H9 (cell line): ENCODE data around the gene PTPN3. TPM values are rescaled to one million over a fixed set of nuclear protein-coding genes. Genes with fewer than 3 reads are reported as not detected.

Source experiments
- DNase-seq: peaks from one replicate; pipeline ENCODE4 v3.0.0-alpha.2; 2017
- H2AFZ ChIP-seq: one replicate; pipeline ENCODE4 v1.6.1; 2013; ENCODE audit warnings: mild to moderate bottlenecking, low read length, control low read depth, moderate library complexity
- H2AK5ac ChIP-seq: 2 replicates; pipeline ENCODE4 v1.6.1; 2013; ENCODE audit warnings: low read length, control low read depth, mixed read lengths; ENCODE audit not compliant: insufficient read length
- H2BK120ac ChIP-seq: one replicate; pipeline ENCODE4 v1.6.1; 2013; ENCODE audit warnings: low read depth, mild to moderate bottlenecking, low read length, control low read depth, inconsistent platforms; ENCODE audit not compliant: poor library complexity, severe bottlenecking
- H2BK12ac ChIP-seq: 2 replicates; pipeline ENCODE4 v1.6.1; 2013; ENCODE audit warnings: low read length, control low read depth, mixed read lengths, low read depth; ENCODE audit not compliant: insufficient read length
- H2BK15ac ChIP-seq: 2 replicates; pipeline ENCODE4 v1.6.1; 2013; ENCODE audit warnings: low read depth, low read length, control low read depth
- H2BK20ac ChIP-seq: one replicate; pipeline ENCODE4 v1.6.1; 2013; ENCODE audit warnings: low read depth, mild to moderate bottlenecking, low read length, control low read depth, inconsistent platforms; ENCODE audit not compliant: poor library complexity, severe bottlenecking
- H2BK5ac ChIP-seq: 2 replicates; pipeline ENCODE4 v1.6.1; 2013; ENCODE audit warnings: low read length, control low read depth, mixed read lengths; ENCODE audit not compliant: insufficient read length
- H3K14ac ChIP-seq: 2 replicates; pipeline ENCODE4 v1.6.1; 2013; ENCODE audit warnings: low read length, control low read depth; ENCODE audit not compliant: insufficient read depth
- H3K18ac ChIP-seq: 2 replicates; pipeline ENCODE4 v1.6.1; 2013; ENCODE audit warnings: low read depth, mild to moderate bottlenecking, mixed read lengths, low read length, control low read depth; ENCODE audit not compliant: insufficient read length
- H3K23ac ChIP-seq: 2 replicates; pipeline ENCODE4 v1.6.1; 2013; ENCODE audit warnings: low read length, control low read depth, mixed read lengths, low read depth; ENCODE audit not compliant: insufficient read length
- H3K23me2 ChIP-seq: 2 replicates; pipeline ENCODE4 v1.6.1; 2013; ENCODE audit warnings: low read depth, mild to moderate bottlenecking, mixed read lengths, low read length, control low read depth; ENCODE audit not compliant: insufficient read length, poor library complexity, severe bottlenecking
- H3K27ac ChIP-seq: 2 replicates; pipeline ENCODE4 v1.5.1; 2013; ENCODE audit warnings: low read length, control low read depth, mixed read lengths, low read depth; ENCODE audit not compliant: insufficient read length
- H3K27me3 ChIP-seq: 2 replicates; pipeline ENCODE4 v1.6.1; 2013; ENCODE audit warnings: low read length, control low read depth, inconsistent platforms; ENCODE audit not compliant: insufficient read depth
- H3K4ac ChIP-seq: 2 replicates; pipeline ENCODE4 v1.6.1; 2013; ENCODE audit warnings: low read depth, mild to moderate bottlenecking, control low read depth, inconsistent platforms, low read length, moderate library complexity
- H3K4me1 ChIP-seq: 2 replicates; pipeline ENCODE4 v1.6.1; 2013; ENCODE audit warnings: low read length, control low read depth, inconsistent platforms; ENCODE audit not compliant: insufficient read depth
- H3K4me2 ChIP-seq: 2 replicates; pipeline ENCODE4 v1.6.1; 2013; ENCODE audit warnings: low read length, control low read depth, mixed read lengths; ENCODE audit not compliant: insufficient read length, insufficient read depth
- H3K56ac ChIP-seq: 2 replicates; pipeline ENCODE4 v1.6.1; 2013; ENCODE audit warnings: low read depth, mild to moderate bottlenecking, mixed read lengths, low read length, control low read depth; ENCODE audit not compliant: insufficient read length
- H3K79me1 ChIP-seq: 2 replicates; pipeline ENCODE4 v1.6.1; 2013; ENCODE audit warnings: low read depth, mild to moderate bottlenecking, moderate library complexity, low read length, control low read depth, inconsistent platforms; ENCODE audit not compliant: insufficient read depth, poor library complexity, severe bottlenecking
- H3K79me2 ChIP-seq: 2 replicates; pipeline ENCODE4 v1.6.1; 2013; ENCODE audit warnings: low read length, control low read depth, inconsistent platforms; ENCODE audit not compliant: insufficient read depth
- H3K9ac ChIP-seq: 2 replicates; pipeline ENCODE4 v1.6.1; 2013; ENCODE audit warnings: low read length, control low read depth, mixed read lengths; ENCODE audit not compliant: insufficient read length; ENCODE audit errors: extremely low read depth
- H3K9me3 ChIP-seq: one replicate; pipeline ENCODE4 v1.6.1; 2013; ENCODE audit warnings: low read depth, low read length, inconsistent platforms; ENCODE audit not compliant: control insufficient read depth
- H3T11ph ChIP-seq: one replicate; pipeline ENCODE4 v1.6.1; 2013; ENCODE audit warnings: mild to moderate bottlenecking, low read length, control low read depth, inconsistent platforms
- H4K20me1 ChIP-seq: one replicate; pipeline ENCODE4 v1.6.1; 2013; ENCODE audit not compliant: control insufficient read depth, insufficient read length, insufficient read depth
- H4K5ac ChIP-seq: 2 replicates; pipeline ENCODE4 v1.6.1; 2013; ENCODE audit warnings: low read depth, mild to moderate bottlenecking, mixed read lengths, low read length, control low read depth; ENCODE audit not compliant: insufficient read length
- H4K8ac ChIP-seq: replicated peaks from 2 replicates; pipeline ENCODE4 v1.6.1; 2013; ENCODE audit warnings: low read length, control low read depth, mixed read lengths, low read depth; ENCODE audit not compliant: insufficient read length
- H4K91ac ChIP-seq: 2 replicates; pipeline ENCODE4 v1.6.1; 2013; ENCODE audit warnings: low read depth, mild to moderate bottlenecking, moderate library complexity, mixed read lengths, low read length, control low read depth; ENCODE audit not compliant: insufficient read length
- H3K27ac Mint-ChIP-seq, 3 experiments: 2 replicates in 2 of 3; 3 replicates in 1 of 3; pipeline ENCODE4 v1.8.0; 2020 to 2021; ENCODE audit warnings: mixed read lengths in 3 of 3, mild to moderate bottlenecking in 1 of 3, moderate library complexity in 1 of 3
- H3K27me3 Mint-ChIP-seq: 2 replicates; pipeline ENCODE4 v1.8.0; 2021; ENCODE audit warnings: low read depth, mild to moderate bottlenecking, moderate library complexity, mixed read lengths
- H3K36me3 Mint-ChIP-seq, 3 experiments: 2 replicates in 2 of 3; 3 replicates in 1 of 3; pipeline ENCODE4 v1.8.0; 2020 to 2021; ENCODE audit warnings: low read depth in 3 of 3, mixed read lengths in 3 of 3; ENCODE audit not compliant: insufficient read depth in 1 of 3
- H3K4me1 Mint-ChIP-seq, 2 experiments: 2 replicates each; pipeline ENCODE4 v1.8.0; 2020; ENCODE audit warnings: mixed read lengths in 2 of 2
- H3K4me3 Mint-ChIP-seq, 2 experiments: 2 replicates in 1 of 2; 3 replicates in 1 of 2; pipeline ENCODE4 v1.8.0; 2020 to 2021; ENCODE audit warnings: mild to moderate bottlenecking in 2 of 2, mixed read lengths in 2 of 2, moderate library complexity in 1 of 2
- H3K9me3 Mint-ChIP-seq, 2 experiments: 2 replicates in 1 of 2; 3 replicates in 1 of 2; pipeline ENCODE4 v1.8.0; 2020; ENCODE audit warnings: mild to moderate bottlenecking in 2 of 2, mixed read lengths in 2 of 2, moderate library complexity in 1 of 2
- CTCF ChIP-seq: fragments of 200-600 bp; sonication (generic); conservative IDR thresholded peaks from 3 replicates; pipeline ENCODE4 v1.8.0; 2021; ENCODE audit warnings: antibody characterized with exemption, mild to moderate bottlenecking
- WGBS: extraction: QIAGEN DNeasy Blood & Tissue Kit; methylation state at CpG from one replicate; pipeline ENCODE4 v1.1.7; 2013; ENCODE audit warnings: missing lambda C conversion rate, low lambda C conversion rate, mixed read lengths; ENCODE audit not compliant: insufficient read length; ENCODE audit errors: extremely low coverage; 5-methylcytosine and 5-hydroxymethylcytosine counted together
- total RNA-seq: library from RNA; stranded (reverse); gene quantifications from 2 replicates; pipeline ENCODE4 v1.2.1, GENCODE V29; 2021

Gene PTPN3
- total RNA-seq, 1 experiment from 2014 or later: 2.6 TPM

- H3K27me3 ChIP-seq: peaks cover 5% of the 10 kb centered on the region; the same call in 1 of the 2 replicates
- no peak overlapping the region for H4K91ac ChIP-seq
- no peaks in the 10 kb centered on the region for H4K20me1 ChIP-seq
- H3T11ph ChIP-seq: no peak overlapping the region
- no peak overlapping the region for H2BK20ac ChIP-seq
- no peak overlapping the region for H2BK15ac ChIP-seq
- no peaks in the 10 kb centered on the region for H3K79me1 ChIP-seq
- Mint-ChIP-seq H3K9me3 (no peaks in the 10 kb centered on the region), H3K36me3 (no peaks in the 10 kb centered on the region), H3K4me3 (no peak overlapping the region), H3K27me3 (peaks cover 44% of the 10 kb centered on the region), H3K27ac (no peak overlapping the region), H3K4me1 (peaks cover 6 to 12% of the 10 kb centered on the region in 2 experiments)
- H3K4me2 ChIP-seq: no peak overlapping the region
- no peak overlapping the region for H3K14ac ChIP-seq
- H3K27ac ChIP-seq: no peak overlapping the region
- H4K5ac ChIP-seq: no peak overlapping the region
- no peak for TF ChIP-seq CTCF
- H2BK12ac ChIP-seq: no peak overlapping the region
- H3K56ac ChIP-seq: no peak overlapping the region
- no peak overlapping the region for H3K4ac ChIP-seq
- H3K18ac ChIP-seq: no peak overlapping the region
- no CpG with 5 or more reads among the region's 5 CpGs for WGBS
- H4K8ac ChIP-seq: no peak overlapping the region
- no peak for DNase-seq
- no peak overlapping the region for H3K23ac ChIP-seq
- H3K4me1 ChIP-seq: no peaks in the 10 kb centered on the region
- H3K23me2 ChIP-seq: no peaks in the 10 kb centered on the region
- H2BK120ac ChIP-seq: no peak overlapping the region
- H2BK5ac ChIP-seq: no peak overlapping the region
- no peaks in the 10 kb centered on the region for H3K9me3 ChIP-seq
- H3K9ac ChIP-seq: no peak overlapping the region
- no peak overlapping the region for H2AFZ ChIP-seq
- no peaks in the 10 kb centered on the region for H3K79me2 ChIP-seq
- H2AK5ac ChIP-seq: no peak overlapping the region
Measured at GRCh38 chr9:109504689-109505088, 6.6 kb upstream of the PTPN3 start.
